Daoy (cell line): Measurements from ENCODE around the gene SNX30. TPM values are rescaled to one million over a fixed set of nuclear protein-coding genes. Genes with fewer than 3 reads are reported as not detected.

ENCODE experiments used
- DNase-seq: peaks from one replicate; pipeline ENCODE4 v3.0.0-alpha.2; 2015; ENCODE audit warnings: low read depth
- total RNA-seq: library from RNA; depleted of rRNA; stranded (reverse); fragments of >200 nt; shearing (Covaris generic); gene quantifications from 2 replicates; pipeline ENCODE4 v1.2.3, GENCODE V29; 2014

The SNX30 gene
- total RNA-seq, 1 experiment from 2014 or later: 17.1 TPM

GRCh38 chr9:112884721-112885120, 134.2 kb downstream of the SNX30 start:
- no peak for DNase-seq

GRCh38 chr9:112885324-112885723, 134.8 kb downstream of the SNX30 start:
- no peak for DNase-seq

GRCh38 chr9:112886351-112886750, 135.8 kb downstream of the SNX30 start:
- DNase-seq: no peak

GRCh38 chr9:112887381-112887780, 136.8 kb downstream of the SNX30 start:
- DNase-seq: peak; percentile 28

- no peak for DNase-seq
These were observed 139.8 kb downstream of the SNX30 start, which contains the start of gene SLC46A2 for GRCh38 chr9:112890106-112891081. TSS of gene SLC46A2 (minus strand) at chr9:112890876. CDS start at chr9:112890681, 195 bp downstream.

- no peak for DNase-seq
These were observed 141.0 kb downstream of the SNX30 start for GRCh38 chr9:112891521-112891920.

- no peak for DNase-seq
These were observed 142.4 kb downstream of the SNX30 start for GRCh38 chr9:112892981-112893380.

GRCh38 chr9:112894041-112894440, 143.5 kb downstream of the SNX30 start:
- no peak for DNase-seq

GRCh38 chr9:112894699-112895098, 144.1 kb downstream of the SNX30 start:
- no peak for DNase-seq

GRCh38 chr9:112896131-112896530, 145.6 kb downstream of the SNX30 start:
- DNase-seq: no peak

- no peak for DNase-seq
These were observed 148.3 kb downstream of the SNX30 start for GRCh38 chr9:112898872-112899311.

- no peak for DNase-seq
These were observed 149.9 kb downstream of the SNX30 start for GRCh38 chr9:112900488-112900887.

GRCh38 chr9:112900901-112901300, 150.3 kb downstream of the SNX30 start:
- DNase-seq: no peak

- no peak for DNase-seq
These were observed 154.5 kb downstream of the SNX30 start for GRCh38 chr9:112905084-112905483.

- no peak for DNase-seq
These were observed 161.2 kb downstream of the SNX30 start for GRCh38 chr9:112911736-112912135.

- DNase-seq: no peak
These were observed 162.1 kb downstream of the SNX30 start for GRCh38 chr9:112912636-112913035.

GRCh38 chr9:112913326-112913725, 162.8 kb downstream of the SNX30 start:
- no peak for DNase-seq

GRCh38 chr9:112914524-112914923, 164.0 kb downstream of the SNX30 start:
- DNase-seq: no peak

- no peak for DNase-seq
These were observed 166.8 kb downstream of the SNX30 start for GRCh38 chr9:112917047-112917986.

- DNase-seq: no peak
These were observed 167.4 kb downstream of the SNX30 start for GRCh38 chr9:112917987-112918362.

GRCh38 chr9:112921549-112921948, 171.0 kb downstream of the SNX30 start:
- peak; percentile 13 for DNase-seq
